Right lobe of liver (tissue), 6 donors: ENCODE results near the gene ERBIN. TPM values are rescaled to one million over a fixed set of nuclear protein-coding genes. Genes with fewer than 3 reads are reported as not detected.

Source experiments
- ATAC-seq, 4 donors: fragments of 200-7000 bp; cut with Tn5 transposase; one replicate each; pipeline ENCODE4 v1.9.1; 2020; ENCODE audit warnings: mild to moderate bottlenecking in 4 of 4, moderate library complexity in 4 of 4
- DNase-seq, 3 donors: peaks; one replicate each; pipeline ENCODE4 v3.0.0-alpha.2; 2020
- H3K27ac ChIP-seq, 3 donors: fragments of 200-600 bp; one replicate each; pipeline ENCODE4 v1.8.0; 2022
- H3K27me3 ChIP-seq, 2 donors: fragments of 200-600 bp; one replicate each; pipeline ENCODE4 v1.8.0; 2022
- H3K36me3 ChIP-seq, 4 donors: fragments of 200-600 bp; sonication (generic) in 1 of 4; one replicate each; pipeline versions ENCODE4 v1.5.1 to v1.8.0; 2017 to 2022; ENCODE audit warnings: control low read depth in 1 of 4
- H3K4me1 ChIP-seq, 4 donors: fragments of 200-600 bp; sonication (generic) in 1 of 4; one replicate each; pipeline versions ENCODE4 v1.5.1 to v1.8.0; 2017 to 2022; ENCODE audit warnings: control low read depth in 1 of 4
- H3K4me3 ChIP-seq, 3 donors: fragments of 200-600 bp; one replicate each; pipeline ENCODE4 v1.8.0; 2022
- H3K9me3 ChIP-seq, 4 donors: fragments of 200-600 bp; sonication (generic) in 1 of 4; one replicate each; pipeline versions ENCODE4 v1.5.1 to v1.8.0; 2017 to 2022; ENCODE audit warnings: control low read depth in 1 of 4
- POLR2A ChIP-seq: fragments of 450-650 bp; IDR thresholded peaks from one replicate; pipeline ENCODE4 v1.6.1; 2017; ENCODE audit warnings: antibody characterized with exemption, mild to moderate bottlenecking
- WGBS: methylation state at CpG from one replicate; pipeline ENCODE4 v1.1.6; 2018; ENCODE audit warnings: low coverage, low lambda C conversion rate; ENCODE audit not compliant: insufficient coverage; ENCODE audit errors: missing lambda C conversion rate; 5-methylcytosine and 5-hydroxymethylcytosine counted together
- intact Hi-C, 2 donors: fragments of 100-400 bp; cut with DNase I; formaldehyde crosslinking; loops; one replicate each; pipeline versions ENCODE4 v1.11.2 to v1.14.1; 2022
- total RNA-seq, 6 experiments: library from RNA; depleted of rRNA in 2 of 6; stranded (reverse); fragments of >200 nt in 2 of 6; fragmentation: NEBNext Ultra II Directional in 3 of 6; extraction: Animal tissue kit (Norgen Biotek cat#: 25700) in 3 of 6; gene quantifications; one replicate each; pipeline versions ENCODE4 v1.1.0 to v1.2.4, GENCODE V29; 2016 to 2023
- TF ChIP-seq, protein P1 (sequence below), 4 donors: fragments of 200-600 bp in 3 of 4; fragments of 450-650 bp in 1 of 4; IDR thresholded peaks; one replicate each; pipeline versions ENCODE4 v1.5.1 to v1.8.0; 2016 to 2022; ENCODE audit warnings: antibody characterized with exemption in 4 of 4, mild to moderate bottlenecking in 2 of 4
- donor health status: DM: no; HTN: yes; CAD: no.
- donor health status: DM: no; HTN: no; CAD: no.
- donor health status: DM: no; HTN: no; CAD: no.
- donor health status: DM: no; HTN: yes; CAD: no.
- donor health status: DM: no; HTN: yes; CAD: no.

Gene ERBIN
- total RNA-seq, 6 experiments from 2014 or later, result 31.0 to 45.3 (median 32.8) TPM

GRCh38 chr5:66001952-66002351 lies 75.6 kb downstream of the ERBIN start:
- no peak for DNase-seq
- Histone ChIP-seq H3K27ac (no peak overlapping the region), H3K9me3 (no peaks in the 10 kb centered on the region), H3K27me3 (no peaks in the 10 kb centered on the region), H3K4me1 (peaks cover 0 to 5% (median 0%) of the 10 kb centered on the region in 4 donors), H3K36me3 (no peaks in the 10 kb centered on the region), H3K4me3 (no peak overlapping the region)
- no peak for ATAC-seq
- intact Hi-C loops, result no loop called here
- TF ChIP-seq POLR2A, result no peak
- TF ChIP-seq, protein P1, sequence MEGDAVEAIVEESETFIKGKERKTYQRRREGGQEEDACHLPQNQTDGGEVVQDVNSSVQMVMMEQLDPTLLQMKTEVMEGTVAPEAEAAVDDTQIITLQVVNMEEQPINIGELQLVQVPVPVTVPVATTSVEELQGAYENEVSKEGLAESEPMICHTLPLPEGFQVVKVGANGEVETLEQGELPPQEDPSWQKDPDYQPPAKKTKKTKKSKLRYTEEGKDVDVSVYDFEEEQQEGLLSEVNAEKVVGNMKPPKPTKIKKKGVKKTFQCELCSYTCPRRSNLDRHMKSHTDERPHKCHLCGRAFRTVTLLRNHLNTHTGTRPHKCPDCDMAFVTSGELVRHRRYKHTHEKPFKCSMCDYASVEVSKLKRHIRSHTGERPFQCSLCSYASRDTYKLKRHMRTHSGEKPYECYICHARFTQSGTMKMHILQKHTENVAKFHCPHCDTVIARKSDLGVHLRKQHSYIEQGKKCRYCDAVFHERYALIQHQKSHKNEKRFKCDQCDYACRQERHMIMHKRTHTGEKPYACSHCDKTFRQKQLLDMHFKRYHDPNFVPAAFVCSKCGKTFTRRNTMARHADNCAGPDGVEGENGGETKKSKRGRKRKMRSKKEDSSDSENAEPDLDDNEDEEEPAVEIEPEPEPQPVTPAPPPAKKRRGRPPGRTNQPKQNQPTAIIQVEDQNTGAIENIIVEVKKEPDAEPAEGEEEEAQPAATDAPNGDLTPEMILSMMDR (IDR thresholded peaks at IDR 0.05), result no peak
- WGBS, result 96% methylated on average over 4 of the region's 4 CpGs

DNA sequence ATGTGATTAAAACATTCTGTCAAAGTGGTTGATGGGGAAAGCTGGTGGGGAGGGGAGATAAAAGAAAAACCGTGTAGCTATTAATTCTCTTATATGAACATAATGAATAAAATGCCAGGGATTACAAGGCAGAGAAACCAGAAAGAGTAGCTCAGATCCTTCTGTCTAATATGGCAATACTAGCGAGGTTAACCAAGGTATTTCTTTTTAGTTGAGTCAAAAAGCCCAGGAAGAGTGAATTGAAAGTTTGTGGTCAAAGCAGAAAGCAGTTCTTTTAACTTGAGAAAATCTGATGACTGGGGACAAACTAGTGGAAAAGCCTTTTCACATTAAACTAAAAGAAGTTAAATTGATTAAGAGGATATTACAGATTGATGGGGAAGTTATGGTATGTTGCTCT lies 76.0 kb downstream of the ERBIN start:
- H3K4me3 ChIP-seq, result no peak overlapping the region
- H3K27me3 ChIP-seq, result no peaks in the 10 kb centered on the region
- 77% methylated on average over 2 of the region's 2 CpGs for WGBS
- TF ChIP-seq, protein P1 (IDR thresholded peaks at IDR 0.05), result no peak
- TF ChIP-seq POLR2A, result no peak
- no peaks in the 10 kb centered on the region for H3K9me3 ChIP-seq
- no peak overlapping the region for H3K27ac ChIP-seq
- H3K36me3 ChIP-seq, result no peaks in the 10 kb centered on the region
- DNase-seq, result no peak
- H3K4me1 ChIP-seq, result peaks cover 0 to 5% (median 0%) of the 10 kb centered on the region in 4 donors
- intact Hi-C loops, result no loop called here
- ATAC-seq, result no peak

- TF ChIP-seq, protein P1 (IDR thresholded peaks at IDR 0.05), result no peak
Observed at GRCh38 chr5:66004216-66004615, 77.8 kb downstream of the ERBIN start.

DNA sequence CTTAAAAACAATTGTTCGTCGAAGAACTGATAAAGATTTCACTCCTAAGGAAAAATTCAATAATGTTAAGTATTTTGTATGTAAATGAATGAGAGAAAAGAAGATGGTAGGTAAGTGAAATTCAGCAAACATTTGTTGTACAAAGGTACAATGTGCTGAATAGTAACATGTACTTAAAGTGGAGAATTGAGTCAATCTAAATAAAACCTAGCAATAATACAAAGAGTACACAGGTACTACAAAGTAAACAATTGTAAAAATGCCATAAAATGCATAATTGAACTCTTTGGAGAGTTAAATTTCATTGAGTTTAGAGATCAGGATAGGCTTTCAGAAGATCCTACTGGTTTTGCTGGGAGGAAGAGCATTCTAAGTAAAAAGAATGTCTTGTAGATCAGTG lies 82.9 kb downstream of the ERBIN start:
- no peak for TF ChIP-seq POLR2A
- TF ChIP-seq, protein P1 (IDR thresholded peaks at IDR 0.05), result no peak
- 96% methylated on average over 2 of the region's 2 CpGs for WGBS
- Histone ChIP-seq H3K4me1 (no peaks in the 10 kb centered on the region), H3K4me3 (no peak overlapping the region), H3K27me3 (no peaks in the 10 kb centered on the region), H3K9me3 (no peaks in the 10 kb centered on the region), H3K36me3 (peaks cover 0 to 6% (median 0%) of the 10 kb centered on the region in 4 donors), H3K27ac (no peak overlapping the region)
- DNase-seq, result no peak
- no peak for ATAC-seq
- intact Hi-C loops, result no loop called here

More at GRCh38 chr5:66004216-66004615, 77.8 kb downstream of the ERBIN start:
- Histone ChIP-seq H3K27ac (no peak overlapping the region), H3K4me3 (no peak overlapping the region), H3K4me1 (peaks cover 0 to 5% (median 0%) of the 10 kb centered on the region in 4 donors), H3K27me3 (no peaks in the 10 kb centered on the region), H3K9me3 (no peaks in the 10 kb centered on the region), H3K36me3 (no peaks in the 10 kb centered on the region)
- ATAC-seq, result no peak
- WGBS, result 95% methylated on average over 12 of the region's 14 CpGs
- DNase-seq, result no peak
- intact Hi-C loops, result no loop called here

DNA sequence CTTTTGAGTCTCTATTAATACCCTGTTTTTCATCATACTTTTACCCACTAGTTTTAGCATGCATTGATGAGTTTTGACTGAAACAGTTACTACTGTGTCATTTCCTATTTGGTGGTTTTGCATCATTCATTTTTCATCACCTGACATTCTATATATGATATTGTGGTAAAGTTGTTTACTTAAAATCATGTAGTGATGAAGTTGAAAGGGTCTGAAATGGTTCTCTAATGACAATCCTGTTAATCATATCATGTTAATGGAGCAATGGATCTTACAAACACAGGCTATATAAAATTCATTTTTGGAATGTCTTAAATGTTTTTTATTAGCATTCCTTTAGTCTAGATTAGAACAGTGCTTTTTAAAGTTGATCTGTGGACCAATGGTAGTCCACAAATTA lies 84.1 kb downstream of the ERBIN start:
- Histone ChIP-seq H3K9me3 (no peaks in the 10 kb centered on the region), H3K4me3 (no peak overlapping the region), H3K27ac (no peak overlapping the region), H3K27me3 (no peaks in the 10 kb centered on the region), H3K36me3 (peaks cover 0 to 6% (median 0%) of the 10 kb centered on the region in 4 donors), H3K4me1 (no peaks in the 10 kb centered on the region)
- no peak for ATAC-seq
- no peak for DNase-seq
- intact Hi-C loops, result no loop called here
- TF ChIP-seq POLR2A, result no peak
- TF ChIP-seq, protein P1 (IDR thresholded peaks at IDR 0.05), result no peak
